Prostate gland (tissue), 2 donors: Measurements from ENCODE around the gene GABRB2. TPM values are rescaled to one million over a fixed set of nuclear protein-coding genes. Genes with fewer than 3 reads are reported as not detected.

ENCODE experiments used
- DNase-seq: peaks from one replicate; pipeline ENCODE4 v3.0.0-alpha.2; 2019; ENCODE audit warnings: low spot score
- H3K27ac ChIP-seq, 2 donors: fragments of 200-600 bp; sonication (generic); 2 replicates each; pipeline ENCODE4 v1.5.1; 2017 to 2019
- H3K27me3 ChIP-seq: fragments of 200-600 bp; sonication (generic); replicated peaks from 2 replicates; pipeline ENCODE4 v1.5.1; 2019; ENCODE audit not compliant: insufficient read depth
- H3K36me3 ChIP-seq, 2 donors: fragments of 200-600 bp; sonication (generic); 1 replicate in 1 of 2; 2 replicates in 1 of 2; pipeline versions ENCODE4 v1.5.1 to v1.8.1; 2017 to 2019
- H3K4me1 ChIP-seq: fragments of 200-600 bp; sonication (generic); replicated peaks from 2 replicates; pipeline ENCODE4 v1.5.1; 2019
- H3K4me3 ChIP-seq, 2 donors: fragments of 200-600 bp; sonication (generic); 2 replicates each; pipeline ENCODE4 v1.5.1; 2017 to 2019
- H3K9me3 ChIP-seq: fragments of 200-600 bp; sonication (generic); 2 replicates; pipeline ENCODE4 v1.5.1; 2017
- CTCF ChIP-seq, 4 experiments: fragments of 200-600 bp in 2 of 4; fragments of 450-650 bp in 2 of 4; sonication (generic) in 2 of 4; IDR thresholded peaks; 1 replicate in 3 of 4; 2 replicates in 1 of 4; pipeline ENCODE4 v1.5.1; 2016 to 2019; ENCODE audit warnings: antibody characterized with exemption in 4 of 4, mild to moderate bottlenecking in 2 of 4, moderate library complexity in 2 of 4
- POLR2A ChIP-seq: fragments of 450-650 bp; IDR thresholded peaks from one replicate; pipeline ENCODE4 v1.6.1; 2016; ENCODE audit warnings: antibody characterized with exemption, mild to moderate bottlenecking
- POLR2AphosphoS5 ChIP-seq: sonication (generic); formaldehyde crosslinking; IDR thresholded peaks from one replicate; pipeline ENCODE4 v1.6.1; 2017; ENCODE audit warnings: antibody characterized with exemption
- WGBS: methylation state at CpG from one replicate; pipeline ENCODE4 v1.1.5; 2018; 5-methylcytosine and 5-hydroxymethylcytosine counted together
- intact Hi-C: fragments of 100-400 bp; cut with DNase I; formaldehyde crosslinking; loops from one replicate; pipeline ENCODE4 v1.14.2; 2022
- total RNA-seq, 2 donors: library from RNA; depleted of rRNA; stranded (reverse); fragments of >200 nt; gene quantifications; one replicate each; pipeline ENCODE4 v1.1.0, GENCODE V29; 2016

Gene GABRB2
- total RNA-seq, 2 donors from 2014 or later, result 1.1 TPM; not detected in 1

GRCh38 chr5:161414037-161414436 is 132.5 kb downstream of the GABRB2 start:
- no peaks in the 10 kb centered on the region for H3K9me3 ChIP-seq
- intact Hi-C loops, result no loop called here
- H3K4me1 ChIP-seq, result no peaks in the 10 kb centered on the region

DNA sequence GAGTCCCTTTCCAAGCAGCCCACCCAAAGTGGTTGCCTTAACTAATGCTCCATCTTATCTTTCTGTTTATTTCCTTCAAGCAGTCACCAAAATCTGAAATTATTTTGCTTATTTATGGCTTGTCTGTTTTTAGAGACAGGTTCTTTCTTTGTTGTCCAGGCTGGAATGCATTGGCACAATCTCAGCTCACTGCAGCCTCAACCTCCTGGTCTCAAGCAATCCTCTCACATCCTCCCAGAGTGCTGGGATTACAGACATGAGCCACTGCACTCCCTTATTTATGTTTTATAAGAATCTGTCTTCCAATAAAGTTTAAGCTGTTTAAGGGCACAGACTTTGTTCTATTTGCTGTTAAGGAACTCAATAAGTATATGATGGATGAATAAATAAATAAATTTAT is 133.7 kb downstream of the GABRB2 start:
- no peaks in the 10 kb centered on the region for H3K27me3 ChIP-seq
- no peak for DNase-seq
- intact Hi-C loops, result no loop called here
- no peaks in the 10 kb centered on the region for H3K36me3 ChIP-seq
- H3K4me3 ChIP-seq, result no peak overlapping the region
- H3K4me1 ChIP-seq, result no peaks in the 10 kb centered on the region
- no peaks in the 10 kb centered on the region for H3K9me3 ChIP-seq
- H3K27ac ChIP-seq, result no peak overlapping the region
- TF ChIP-seq POLR2AphosphoS5 (no peak), POLR2A (no peak), CTCF (IDR thresholded peaks at IDR 0.05) (no peak)

More at GRCh38 chr5:161414037-161414436, 132.5 kb downstream of the GABRB2 start:
- Histone ChIP-seq H3K36me3 (no peaks in the 10 kb centered on the region), H3K27me3 (no peaks in the 10 kb centered on the region), H3K4me3 (no peak overlapping the region), H3K27ac (no peak overlapping the region)
- no peak for TF ChIP-seq POLR2A
- TF ChIP-seq CTCF (IDR thresholded peaks at IDR 0.05), result no peak
- no peak for TF ChIP-seq POLR2AphosphoS5
- DNase-seq, result no peak
- WGBS, result 41% methylated on average over 2 of the region's 2 CpGs

DNA sequence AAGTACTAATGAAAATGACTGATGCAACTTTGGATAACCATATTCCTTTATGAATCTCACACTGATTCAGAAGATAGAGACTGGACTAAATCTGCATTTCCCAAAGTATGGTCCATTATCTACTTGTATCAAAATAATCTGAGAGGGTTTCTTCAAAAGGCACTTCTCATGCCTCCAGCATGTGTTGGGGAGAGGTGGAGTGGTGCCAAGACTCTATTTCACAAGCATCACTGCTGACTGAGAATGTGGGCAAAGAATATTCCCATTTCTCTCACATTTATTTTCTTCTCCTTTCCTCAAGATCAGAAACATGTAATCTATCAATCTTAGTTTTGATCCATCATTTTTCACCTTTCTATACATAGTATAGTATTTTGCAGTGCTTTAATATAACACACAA is 135.4 kb downstream of the GABRB2 start:
- intact Hi-C loops, result no loop called here
- H3K4me1 ChIP-seq, result no peaks in the 10 kb centered on the region
- no peaks in the 10 kb centered on the region for H3K36me3 ChIP-seq
- no peaks in the 10 kb centered on the region for H3K27me3 ChIP-seq
- no peak for DNase-seq
- H3K4me3 ChIP-seq, result no peak overlapping the region
- H3K27ac ChIP-seq, result no peak overlapping the region
- TF ChIP-seq POLR2A, result no peak
- no peak for TF ChIP-seq POLR2AphosphoS5
- TF ChIP-seq CTCF (IDR thresholded peaks at IDR 0.05), result no peak
- no peaks in the 10 kb centered on the region for H3K9me3 ChIP-seq

- no peaks in the 10 kb centered on the region for H3K27me3 ChIP-seq
- intact Hi-C loops, result no loop called here
- DNase-seq, result no peak
- H3K4me3 ChIP-seq, result no peak overlapping the region
- no peak for TF ChIP-seq CTCF (IDR thresholded peaks at IDR 0.05)
- H3K36me3 ChIP-seq, result no peaks in the 10 kb centered on the region
- no peak overlapping the region for H3K27ac ChIP-seq
- H3K4me1 ChIP-seq, result no peaks in the 10 kb centered on the region
- H3K9me3 ChIP-seq, result no peaks in the 10 kb centered on the region
- 76% methylated on average over 5 of the region's 5 CpGs for WGBS
These were observed 135.9 kb downstream of the GABRB2 start for GRCh38 chr5:161410640-161411039.

DNA sequence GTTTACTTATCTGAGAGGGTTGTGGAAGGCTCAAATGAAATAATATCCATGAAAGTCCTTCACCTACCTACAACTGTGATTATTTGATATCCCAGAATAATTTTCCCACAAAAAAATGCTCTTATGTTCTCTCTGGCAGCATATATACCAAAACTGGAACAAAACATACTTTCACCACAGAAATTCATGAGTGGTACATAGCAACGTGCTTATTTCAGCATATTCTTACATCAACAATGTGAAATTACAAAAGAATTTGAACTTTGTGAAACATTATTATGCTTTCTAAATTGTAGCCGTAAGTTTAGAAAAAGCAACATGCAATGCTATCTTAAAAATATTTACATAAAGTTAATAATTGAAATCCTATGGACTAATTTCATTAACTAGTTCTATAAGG is 137.1 kb downstream of the GABRB2 start:
- intact Hi-C loops, result no loop called here
- Histone ChIP-seq H3K27ac (no peak overlapping the region), H3K4me1 (no peaks in the 10 kb centered on the region), H3K9me3 (no peaks in the 10 kb centered on the region), H3K27me3 (no peaks in the 10 kb centered on the region), H3K36me3 (no peaks in the 10 kb centered on the region), H3K4me3 (no peak overlapping the region)
- WGBS, result 88% methylated on average over 2 of the region's 2 CpGs
- no peak for DNase-seq
- TF ChIP-seq POLR2AphosphoS5 (no peak), POLR2A (no peak), CTCF (IDR thresholded peaks at IDR 0.05) (no peak)
